Right lobe of liver (tissue), 6 donors: ENCODE data around the gene IPCEF1. TPM values are rescaled to one million over a fixed set of nuclear protein-coding genes. Genes with fewer than 3 reads are reported as not detected.

Experiments
- ATAC-seq, 4 donors: fragments of 200-7000 bp; cut with Tn5 transposase; one replicate each; pipeline ENCODE4 v1.9.1; 2020; ENCODE audit warnings: mild to moderate bottlenecking in 4 of 4, moderate library complexity in 4 of 4
- DNase-seq, 3 donors: peaks; one replicate each; pipeline ENCODE4 v3.0.0-alpha.2; 2020
- H3K27ac ChIP-seq, 3 donors: fragments of 200-600 bp; one replicate each; pipeline ENCODE4 v1.8.0; 2022
- H3K27me3 ChIP-seq, 2 donors: fragments of 200-600 bp; one replicate each; pipeline ENCODE4 v1.8.0; 2022
- H3K36me3 ChIP-seq, 4 donors: fragments of 200-600 bp; sonication (generic) in 1 of 4; one replicate each; pipeline versions ENCODE4 v1.5.1 to v1.8.0; 2017 to 2022; ENCODE audit warnings: control low read depth in 1 of 4
- H3K4me1 ChIP-seq, 4 donors: fragments of 200-600 bp; sonication (generic) in 1 of 4; one replicate each; pipeline versions ENCODE4 v1.5.1 to v1.8.0; 2017 to 2022; ENCODE audit warnings: control low read depth in 1 of 4
- H3K4me3 ChIP-seq, 3 donors: fragments of 200-600 bp; one replicate each; pipeline ENCODE4 v1.8.0; 2022
- H3K9me3 ChIP-seq, 4 donors: fragments of 200-600 bp; sonication (generic) in 1 of 4; one replicate each; pipeline versions ENCODE4 v1.5.1 to v1.8.0; 2017 to 2022; ENCODE audit warnings: control low read depth in 1 of 4
- POLR2A ChIP-seq: fragments of 450-650 bp; IDR thresholded peaks from one replicate; pipeline ENCODE4 v1.6.1; 2017; ENCODE audit warnings: antibody characterized with exemption, mild to moderate bottlenecking
- WGBS: methylation state at CpG from one replicate; pipeline ENCODE4 v1.1.6; 2018; ENCODE audit warnings: low coverage, low lambda C conversion rate; ENCODE audit not compliant: insufficient coverage; ENCODE audit errors: missing lambda C conversion rate; 5-methylcytosine and 5-hydroxymethylcytosine counted together
- intact Hi-C, 2 donors: fragments of 100-400 bp; cut with DNase I; formaldehyde crosslinking; loops; one replicate each; pipeline versions ENCODE4 v1.11.2 to v1.14.1; 2022
- total RNA-seq, 6 experiments: library from RNA; depleted of rRNA in 2 of 6; stranded (reverse); fragments of >200 nt in 2 of 6; fragmentation: NEBNext Ultra II Directional in 3 of 6; extraction: Animal tissue kit (Norgen Biotek cat#: 25700) in 3 of 6; gene quantifications; one replicate each; pipeline versions ENCODE4 v1.1.0 to v1.2.4, GENCODE V29; 2016 to 2023
- TF ChIP-seq, protein P1 (sequence below), 4 donors: fragments of 200-600 bp in 3 of 4; fragments of 450-650 bp in 1 of 4; IDR thresholded peaks; one replicate each; pipeline versions ENCODE4 v1.5.1 to v1.8.0; 2016 to 2022; ENCODE audit warnings: antibody characterized with exemption in 4 of 4, mild to moderate bottlenecking in 2 of 4
- donor health status: DM: no; HTN: yes; CAD: no.
- donor health status: DM: no; HTN: no; CAD: no.
- donor health status: DM: no; HTN: no; CAD: no.
- donor health status: DM: no; HTN: yes; CAD: no.
- donor health status: DM: no; HTN: yes; CAD: no.

IPCEF1 gene
- total RNA-seq, 6 experiments from 2014 or later, result 0.90 to 3.0 (median 1.4) TPM

DNA sequence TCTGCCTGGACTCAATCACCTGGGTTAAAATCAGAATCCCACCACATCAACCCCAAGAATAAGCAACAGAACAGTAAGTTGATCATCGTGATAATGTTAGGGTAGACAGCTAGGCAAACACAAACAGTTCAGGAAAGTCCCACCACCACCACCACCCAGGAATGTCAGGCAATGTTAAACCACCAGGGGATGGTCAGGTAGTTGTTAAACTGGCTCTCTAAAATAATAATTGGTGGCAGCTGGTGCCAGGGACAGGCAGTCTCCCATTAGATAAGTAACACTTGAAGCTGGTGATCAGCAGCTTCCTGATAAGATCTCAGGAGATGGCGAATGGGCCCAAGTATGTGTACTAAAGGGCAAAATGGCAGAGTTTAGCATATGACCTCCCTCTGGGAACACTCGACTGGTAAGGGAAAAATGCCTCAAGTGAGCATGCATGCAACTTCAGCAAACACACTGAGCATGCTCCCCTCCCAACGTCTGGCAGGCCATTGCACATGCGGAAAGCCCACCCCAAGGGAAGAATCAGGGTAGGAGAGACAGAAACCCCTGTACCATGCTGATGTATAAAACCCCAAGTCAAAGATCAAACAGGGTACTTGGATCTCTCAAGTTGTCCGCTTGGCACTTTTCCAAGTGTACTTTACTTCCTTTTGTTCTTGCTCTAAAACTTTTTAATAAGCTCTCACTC, 66.6 kb downstream of the IPCEF1 start:
- H3K36me3 ChIP-seq, result no peaks in the 10 kb centered on the region
- TF ChIP-seq, protein P1, sequence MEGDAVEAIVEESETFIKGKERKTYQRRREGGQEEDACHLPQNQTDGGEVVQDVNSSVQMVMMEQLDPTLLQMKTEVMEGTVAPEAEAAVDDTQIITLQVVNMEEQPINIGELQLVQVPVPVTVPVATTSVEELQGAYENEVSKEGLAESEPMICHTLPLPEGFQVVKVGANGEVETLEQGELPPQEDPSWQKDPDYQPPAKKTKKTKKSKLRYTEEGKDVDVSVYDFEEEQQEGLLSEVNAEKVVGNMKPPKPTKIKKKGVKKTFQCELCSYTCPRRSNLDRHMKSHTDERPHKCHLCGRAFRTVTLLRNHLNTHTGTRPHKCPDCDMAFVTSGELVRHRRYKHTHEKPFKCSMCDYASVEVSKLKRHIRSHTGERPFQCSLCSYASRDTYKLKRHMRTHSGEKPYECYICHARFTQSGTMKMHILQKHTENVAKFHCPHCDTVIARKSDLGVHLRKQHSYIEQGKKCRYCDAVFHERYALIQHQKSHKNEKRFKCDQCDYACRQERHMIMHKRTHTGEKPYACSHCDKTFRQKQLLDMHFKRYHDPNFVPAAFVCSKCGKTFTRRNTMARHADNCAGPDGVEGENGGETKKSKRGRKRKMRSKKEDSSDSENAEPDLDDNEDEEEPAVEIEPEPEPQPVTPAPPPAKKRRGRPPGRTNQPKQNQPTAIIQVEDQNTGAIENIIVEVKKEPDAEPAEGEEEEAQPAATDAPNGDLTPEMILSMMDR (IDR thresholded peaks at IDR 0.05), result no peak
- no peak for TF ChIP-seq POLR2A
- WGBS, result 62% methylated on average over 2 of the region's 6 CpGs

GRCh38 chr6:154285826-154286225, 70.8 kb downstream of the IPCEF1 start:
- WGBS, result 76% methylated on average over 1 of the region's 1 CpG
- H3K9me3 ChIP-seq, result no peaks in the 10 kb centered on the region
- no peaks in the 10 kb centered on the region for H3K36me3 ChIP-seq
- TF ChIP-seq, protein P1 (IDR thresholded peaks at IDR 0.05), result no peak
- TF ChIP-seq POLR2A, result no peak
- H3K27me3 ChIP-seq, result no peaks in the 10 kb centered on the region
- H3K27ac ChIP-seq, result no peak overlapping the region
- intact Hi-C loops, result no loop called here
- H3K4me1 ChIP-seq, result no peaks in the 10 kb centered on the region
- H3K4me3 ChIP-seq, result no peak overlapping the region
- no peak for ATAC-seq
- DNase-seq, result no peak

More for the DNA sequence above, 66.6 kb downstream of the IPCEF1 start:
- no peak for DNase-seq
- no peaks in the 10 kb centered on the region for H3K9me3 ChIP-seq
- no peaks in the 10 kb centered on the region for H3K4me1 ChIP-seq
- no peak for ATAC-seq
- H3K27me3 ChIP-seq, result no peaks in the 10 kb centered on the region
- no peak overlapping the region for H3K4me3 ChIP-seq
- intact Hi-C loops, result no loop called here
- no peak overlapping the region for H3K27ac ChIP-seq

- no peak overlapping the region for H3K27ac ChIP-seq
- TF ChIP-seq POLR2A, result no peak
- TF ChIP-seq, protein P1 (IDR thresholded peaks at IDR 0.05), result no peak
- 100% methylated on average over 2 of the region's 7 CpGs for WGBS
- H3K4me1 ChIP-seq, result no peaks in the 10 kb centered on the region
- H3K9me3 ChIP-seq, result no peaks in the 10 kb centered on the region
- H3K4me3 ChIP-seq, result no peak overlapping the region
- H3K36me3 ChIP-seq, result no peaks in the 10 kb centered on the region
- intact Hi-C loops, result no loop called here
- H3K27me3 ChIP-seq, result no peaks in the 10 kb centered on the region
- ATAC-seq (no peak), DNase-seq (no peak)
These were observed 72.2 kb downstream of the IPCEF1 start for GRCh38 chr6:154284313-154284853.

GRCh38 chr6:154280521-154280920, 76.1 kb downstream of the IPCEF1 start:
- H3K4me3 ChIP-seq, result no peak overlapping the region
- TF ChIP-seq, protein P1 (IDR thresholded peaks at IDR 0.05), result no peak
- no peak for TF ChIP-seq POLR2A
- WGBS, result 66% methylated on average over 2 of the region's 2 CpGs

More at GRCh38 chr6:154280521-154280920, 76.1 kb downstream of the IPCEF1 start:
- no peaks in the 10 kb centered on the region for H3K27me3 ChIP-seq
- H3K4me1 ChIP-seq, result no peaks in the 10 kb centered on the region
- intact Hi-C loops, result no loop called here
- DNase-seq, result no peak
- no peaks in the 10 kb centered on the region for H3K36me3 ChIP-seq
- H3K9me3 ChIP-seq, result no peaks in the 10 kb centered on the region
- H3K27ac ChIP-seq, result no peak overlapping the region
- no peak for ATAC-seq
